ENCODE results near the gene TMEM130. TPM values are rescaled to one million over a fixed set of nuclear protein-coding genes. Genes with fewer than 3 reads are reported as not detected.
A peak's percentile ranks its signal among the peaks of the same experiment; 100 is the strongest.

The TMEM130 gene
- total and polyA plus RNA-seq, 9 of the 15 experiments (the other 6 are each of a cell fraction or from before 2014, with no cell fraction given), result 0.07 TPM; not detected in 8

DNA sequence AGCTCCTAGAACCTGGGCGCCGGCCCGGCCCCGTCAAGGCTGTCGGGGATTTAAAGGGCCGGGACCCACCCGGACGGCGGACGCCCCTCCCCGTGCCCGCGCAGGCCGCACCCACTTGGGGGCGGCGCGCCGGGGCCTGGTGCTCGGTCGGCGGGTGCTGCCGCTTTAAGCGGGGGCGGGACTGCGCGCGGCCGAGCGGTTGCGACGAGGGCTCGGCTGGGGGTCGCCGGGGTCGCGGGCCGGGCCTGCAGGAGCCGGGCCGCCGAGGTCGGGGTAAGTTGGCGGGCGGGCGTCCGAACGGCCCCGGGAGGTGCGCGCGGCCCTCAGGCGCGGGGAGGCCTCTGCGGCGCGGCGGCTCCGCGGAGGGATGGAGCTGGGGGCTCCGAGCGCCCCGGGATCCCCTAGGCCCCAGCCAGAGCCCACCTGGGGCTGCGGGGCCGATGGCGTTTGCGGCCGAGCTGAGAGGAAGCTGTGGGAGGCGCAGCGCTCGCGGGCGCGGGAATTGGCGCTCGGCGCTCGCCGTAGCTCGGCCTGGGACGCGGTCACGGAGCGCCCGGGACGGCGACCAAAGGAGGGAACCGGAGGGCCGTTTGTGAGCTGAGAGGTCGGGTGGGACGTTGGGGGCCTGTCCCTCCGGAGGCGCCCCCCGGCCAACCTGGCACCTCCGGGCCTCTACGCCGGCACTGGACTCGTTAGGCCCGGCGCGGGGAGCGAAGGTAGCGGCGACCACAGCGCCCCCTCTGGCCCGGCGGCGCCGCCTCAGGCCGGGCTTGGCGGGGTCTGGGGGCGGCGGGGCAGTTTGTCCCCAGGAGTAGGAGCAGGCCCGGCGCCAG is 8.8 kb upstream of the TMEM130 start, which contains the start of gene TRRAP (continued):
- TF ChIP-seq, protein P1, sequence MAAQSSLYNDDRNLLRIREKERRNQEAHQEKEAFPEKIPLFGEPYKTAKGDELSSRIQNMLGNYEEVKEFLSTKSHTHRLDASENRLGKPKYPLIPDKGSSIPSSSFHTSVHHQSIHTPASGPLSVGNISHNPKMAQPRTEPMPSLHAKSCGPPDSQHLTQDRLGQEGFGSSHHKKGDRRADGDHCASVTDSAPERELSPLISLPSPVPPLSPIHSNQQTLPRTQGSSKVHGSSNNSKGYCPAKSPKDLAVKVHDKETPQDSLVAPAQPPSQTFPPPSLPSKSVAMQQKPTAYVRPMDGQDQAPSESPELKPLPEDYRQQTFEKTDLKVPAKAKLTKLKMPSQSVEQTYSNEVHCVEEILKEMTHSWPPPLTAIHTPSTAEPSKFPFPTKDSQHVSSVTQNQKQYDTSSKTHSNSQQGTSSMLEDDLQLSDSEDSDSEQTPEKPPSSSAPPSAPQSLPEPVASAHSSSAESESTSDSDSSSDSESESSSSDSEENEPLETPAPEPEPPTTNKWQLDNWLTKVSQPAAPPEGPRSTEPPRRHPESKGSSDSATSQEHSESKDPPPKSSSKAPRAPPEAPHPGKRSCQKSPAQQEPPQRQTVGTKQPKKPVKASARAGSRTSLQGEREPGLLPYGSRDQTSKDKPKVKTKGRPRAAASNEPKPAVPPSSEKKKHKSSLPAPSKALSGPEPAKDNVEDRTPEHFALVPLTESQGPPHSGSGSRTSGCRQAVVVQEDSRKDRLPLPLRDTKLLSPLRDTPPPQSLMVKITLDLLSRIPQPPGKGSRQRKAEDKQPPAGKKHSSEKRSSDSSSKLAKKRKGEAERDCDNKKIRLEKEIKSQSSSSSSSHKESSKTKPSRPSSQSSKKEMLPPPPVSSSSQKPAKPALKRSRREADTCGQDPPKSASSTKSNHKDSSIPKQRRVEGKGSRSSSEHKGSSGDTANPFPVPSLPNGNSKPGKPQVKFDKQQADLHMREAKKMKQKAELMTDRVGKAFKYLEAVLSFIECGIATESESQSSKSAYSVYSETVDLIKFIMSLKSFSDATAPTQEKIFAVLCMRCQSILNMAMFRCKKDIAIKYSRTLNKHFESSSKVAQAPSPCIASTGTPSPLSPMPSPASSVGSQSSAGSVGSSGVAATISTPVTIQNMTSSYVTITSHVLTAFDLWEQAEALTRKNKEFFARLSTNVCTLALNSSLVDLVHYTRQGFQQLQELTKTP (IDR thresholded peaks at IDR 0.05; ENCODE audit: low read depth in 1 of 2, partially characterized antibody in 2 of 2), result no peak
- TF ChIP-seq LCOR (CRISPR knock-in tag; IDR thresholded peaks at IDR 0.05), result peak; percentile 53; the same call in 1 of the 2 replicates
- TF ChIP-seq CBFA2T2 (conservative IDR thresholded peaks at IDR 0.05), result no peak
- no peak for TF ChIP-seq FOXM1 (IDR thresholded peaks at IDR 0.05; ENCODE audit: low read depth)
- TF ChIP-seq FOXM1 (CRISPR knock-in tag; IDR thresholded peaks at IDR 0.05; ENCODE audit: low read depth), result 0 out of 2 replicates have a peak, but pooled peaks have one; percentile 77
- TF ChIP-seq, protein P2, sequence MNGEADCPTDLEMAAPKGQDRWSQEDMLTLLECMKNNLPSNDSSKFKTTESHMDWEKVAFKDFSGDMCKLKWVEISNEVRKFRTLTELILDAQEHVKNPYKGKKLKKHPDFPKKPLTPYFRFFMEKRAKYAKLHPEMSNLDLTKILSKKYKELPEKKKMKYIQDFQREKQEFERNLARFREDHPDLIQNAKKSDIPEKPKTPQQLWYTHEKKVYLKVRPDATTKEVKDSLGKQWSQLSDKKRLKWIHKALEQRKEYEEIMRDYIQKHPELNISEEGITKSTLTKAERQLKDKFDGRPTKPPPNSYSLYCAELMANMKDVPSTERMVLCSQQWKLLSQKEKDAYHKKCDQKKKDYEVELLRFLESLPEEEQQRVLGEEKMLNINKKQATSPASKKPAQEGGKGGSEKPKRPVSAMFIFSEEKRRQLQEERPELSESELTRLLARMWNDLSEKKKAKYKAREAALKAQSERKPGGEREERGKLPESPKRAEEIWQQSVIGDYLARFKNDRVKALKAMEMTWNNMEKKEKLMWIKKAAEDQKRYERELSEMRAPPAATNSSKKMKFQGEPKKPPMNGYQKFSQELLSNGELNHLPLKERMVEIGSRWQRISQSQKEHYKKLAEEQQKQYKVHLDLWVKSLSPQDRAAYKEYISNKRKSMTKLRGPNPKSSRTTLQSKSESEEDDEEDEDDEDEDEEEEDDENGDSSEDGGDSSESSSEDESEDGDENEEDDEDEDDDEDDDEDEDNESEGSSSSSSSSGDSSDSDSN (IDR thresholded peaks at IDR 0.05; ENCODE audit: borderline replicate concordance in 1 of 2, low read depth in 2 of 2, low read length in 2 of 2), result 0 out of 4 replicates have a peak, but pooled peaks of 1 of the 2 experiments have one; percentile 63
- TF ChIP-seq TRIM24 (IDR thresholded peaks at IDR 0.05), result peak in 1 of 2 experiments; percentile 44; a peak in 2 of 4 replicates
- TF ChIP-seq, protein P3, sequence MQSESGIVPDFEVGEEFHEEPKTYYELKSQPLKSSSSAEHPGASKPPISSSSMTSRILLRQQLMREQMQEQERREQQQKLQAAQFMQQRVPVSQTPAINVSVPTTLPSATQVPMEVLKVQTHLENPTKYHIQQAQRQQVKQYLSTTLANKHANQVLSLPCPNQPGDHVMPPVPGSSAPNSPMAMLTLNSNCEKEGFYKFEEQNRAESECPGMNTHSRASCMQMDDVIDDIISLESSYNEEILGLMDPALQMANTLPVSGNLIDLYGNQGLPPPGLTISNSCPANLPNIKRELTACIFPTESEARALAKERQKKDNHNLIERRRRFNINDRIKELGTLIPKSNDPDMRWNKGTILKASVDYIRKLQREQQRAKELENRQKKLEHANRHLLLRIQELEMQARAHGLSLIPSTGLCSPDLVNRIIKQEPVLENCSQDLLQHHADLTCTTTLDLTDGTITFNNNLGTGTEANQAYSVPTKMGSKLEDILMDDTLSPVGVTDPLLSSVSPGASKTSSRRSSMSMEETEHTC (IDR thresholded peaks at IDR 0.05), result no peak
- no peak for TF ChIP-seq FOXA3 (CRISPR knock-in tag; conservative IDR thresholded peaks at IDR 0.05 in 1 of 2, IDR thresholded peaks at IDR 0.05 in 1 of 2)
- TF ChIP-seq, protein P4, sequence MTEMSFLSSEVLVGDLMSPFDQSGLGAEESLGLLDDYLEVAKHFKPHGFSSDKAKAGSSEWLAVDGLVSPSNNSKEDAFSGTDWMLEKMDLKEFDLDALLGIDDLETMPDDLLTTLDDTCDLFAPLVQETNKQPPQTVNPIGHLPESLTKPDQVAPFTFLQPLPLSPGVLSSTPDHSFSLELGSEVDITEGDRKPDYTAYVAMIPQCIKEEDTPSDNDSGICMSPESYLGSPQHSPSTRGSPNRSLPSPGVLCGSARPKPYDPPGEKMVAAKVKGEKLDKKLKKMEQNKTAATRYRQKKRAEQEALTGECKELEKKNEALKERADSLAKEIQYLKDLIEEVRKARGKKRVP (CRISPR knock-in tag; IDR thresholded peaks at IDR 0.05), result no peak
- TF ChIP-seq MAFK (IDR thresholded peaks at IDR 0.05; ENCODE audit: low read length), result no peak
- TF ChIP-seq RBFOX2 (IDR thresholded peaks at IDR 0.05; ENCODE audit: low read depth, low read length), result peak; percentile 89
- TF ChIP-seq, protein P5, sequence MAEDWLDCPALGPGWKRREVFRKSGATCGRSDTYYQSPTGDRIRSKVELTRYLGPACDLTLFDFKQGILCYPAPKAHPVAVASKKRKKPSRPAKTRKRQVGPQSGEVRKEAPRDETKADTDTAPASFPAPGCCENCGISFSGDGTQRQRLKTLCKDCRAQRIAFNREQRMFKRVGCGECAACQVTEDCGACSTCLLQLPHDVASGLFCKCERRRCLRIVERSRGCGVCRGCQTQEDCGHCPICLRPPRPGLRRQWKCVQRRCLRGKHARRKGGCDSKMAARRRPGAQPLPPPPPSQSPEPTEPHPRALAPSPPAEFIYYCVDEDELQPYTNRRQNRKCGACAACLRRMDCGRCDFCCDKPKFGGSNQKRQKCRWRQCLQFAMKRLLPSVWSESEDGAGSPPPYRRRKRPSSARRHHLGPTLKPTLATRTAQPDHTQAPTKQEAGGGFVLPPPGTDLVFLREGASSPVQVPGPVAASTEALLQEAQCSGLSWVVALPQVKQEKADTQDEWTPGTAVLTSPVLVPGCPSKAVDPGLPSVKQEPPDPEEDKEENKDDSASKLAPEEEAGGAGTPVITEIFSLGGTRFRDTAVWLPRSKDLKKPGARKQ (CRISPR knock-in tag; IDR thresholded peaks at IDR 0.05), result no peak
- TF ChIP-seq ZNF263 (CRISPR knock-in tag; IDR thresholded peaks at IDR 0.05; ENCODE audit: borderline replicate concordance), result no peak; the same call in 1 of the 2 replicates

Measured in K562 (cell line).